HG03354 (cell line): ENCODE results near the gene NAT14.

ENCODE experiments used
- ATAC-seq: cut with Tn5 transposase; IDR thresholded peaks from one replicate; pipeline ENCODE4 v1.9.1; 2021; ENCODE audit warnings: mild to moderate bottlenecking; ENCODE audit not compliant: unreplicated experiment, poor library complexity, severe bottlenecking

The NAT14 gene

GRCh38 chr19:55452749-55453346 lies 32.1 kb upstream of the NAT14 start:
- no peak for ATAC-seq

- ATAC-seq, result no peak
Observed at GRCh38 chr19:55453511-55454260, 31.3 kb upstream of the NAT14 start.

GRCh38 chr19:55454787-55455243 lies 30.2 kb upstream of the NAT14 start:
- no peak for ATAC-seq

GRCh38 chr19:55455576-55456235 lies 29.3 kb upstream of the NAT14 start:
- ATAC-seq, result no peak

GRCh38 chr19:55456347-55456746 lies 28.6 kb upstream of the NAT14 start:
- ATAC-seq, result no peak

GRCh38 chr19:55457683-55458457 lies 27.1 kb upstream of the NAT14 start:
- no peak for ATAC-seq

GRCh38 chr19:55459551-55459949 lies 25.4 kb upstream of the NAT14 start:
- no peak for ATAC-seq

GRCh38 chr19:55459950-55460657 lies 24.9 kb upstream of the NAT14 start:
- no peak for ATAC-seq

- no peak for ATAC-seq
Observed at GRCh38 chr19:55460670-55461258, 24.2 kb upstream of the NAT14 start.

GRCh38 chr19:55461259-55461973 lies 23.6 kb upstream of the NAT14 start, which contains the start of gene ISOC2:
Gene ISOC2, minus strand, starts transcription at chr19:55461642. Its CDS starts 5,156 bp downstream, at chr19:55456486.
- peak; percentile 94 for ATAC-seq

- ATAC-seq, result no peak
Observed at GRCh38 chr19:55461974-55462626, 22.9 kb upstream of the NAT14 start.

- ATAC-seq, result no peak
Observed at GRCh38 chr19:55462722-55463121, 22.3 kb upstream of the NAT14 start.

GRCh38 chr19:55463583-55464031 lies 21.4 kb upstream of the NAT14 start:
- no peak for ATAC-seq

GRCh38 chr19:55464039-55464661 lies 20.8 kb upstream of the NAT14 start:
- no peak for ATAC-seq

- ATAC-seq, result no peak
Observed at GRCh38 chr19:55464662-55465054, 20.3 kb upstream of the NAT14 start, which contains the start of gene C19orf85. Gene C19orf85, minus strand, starts transcription at chr19:55464751. Its CDS starts 197 bp downstream, at chr19:55464554.

- no peak for ATAC-seq
Observed at GRCh38 chr19:55465460-55466240, 19.3 kb upstream of the NAT14 start.

- ATAC-seq, result no peak
Observed at GRCh38 chr19:55466241-55466614, 18.8 kb upstream of the NAT14 start.
